Lower lobe of right lung (tissue), 2 donors: ENCODE measurements around the gene ACO2. TPM values are rescaled to one million over a fixed set of nuclear protein-coding genes. Genes with fewer than 3 reads are reported as not detected.

Experiments used
- ATAC-seq, 2 donors: fragments of 200-7000 bp; cut with Tn5 transposase; one replicate each; pipeline ENCODE4 v1.9.1; 2020 to 2022; ENCODE audit warnings: mild to moderate bottlenecking in 2 of 2, moderate library complexity in 2 of 2
- DNase-seq: peaks from one replicate; pipeline ENCODE4 v3.0.0-alpha.2; 2020
- H3K27ac ChIP-seq: fragments of 200-600 bp; one replicate; pipeline ENCODE4 v1.8.0; 2022
- H3K27me3 ChIP-seq: fragments of 200-600 bp; one replicate; pipeline ENCODE4 v1.8.0; 2022; ENCODE audit warnings: low read depth
- H3K36me3 ChIP-seq: fragments of 200-600 bp; one replicate; pipeline ENCODE4 v1.8.0; 2022; ENCODE audit warnings: mild to moderate bottlenecking
- H3K4me1 ChIP-seq: fragments of 200-600 bp; one replicate; pipeline ENCODE4 v1.8.0; 2022
- H3K4me3 ChIP-seq: fragments of 200-600 bp; one replicate; pipeline ENCODE4 v1.8.0; 2022; ENCODE audit warnings: mild to moderate bottlenecking
- H3K9me3 ChIP-seq: fragments of 200-600 bp; one replicate; pipeline ENCODE4 v1.8.0; 2022
- CTCF ChIP-seq: fragments of 200-600 bp; IDR thresholded peaks from one replicate; pipeline ENCODE4 v1.8.0; 2022; ENCODE audit warnings: antibody characterized with exemption, mild to moderate bottlenecking
- intact Hi-C: fragments of 100-400 bp; cut with DNase I; formaldehyde crosslinking; loops from one replicate; pipeline ENCODE4 v1.11.0; 2022
- total RNA-seq: library from RNA; stranded (reverse); fragmentation: NEBNext Ultra II Directional; extraction: Animal tissue kit (Norgen Biotek cat#: 25700); gene quantifications from one replicate; pipeline ENCODE4 v1.2.1, GENCODE V29; 2021
- donor health status: DM: no; HTN: yes; CAD: no; lungs with severe emphysema.

ACO2 gene
- total RNA-seq, 1 donor from 2014 or later: 77.7 TPM

GRCh38 chr22:41524809-41525449 lies 56.0 kb downstream of the ACO2 start:
- no peak for DNase-seq
- ATAC-seq: peak in 1 of 2 donors; percentile 0
- Histone ChIP-seq H3K36me3 (peaks cover 80% of the 10 kb centered on the region), H3K27ac (peak overlapping the region; percentile 86), H3K27me3 (no peaks in the 10 kb centered on the region), H3K9me3 (no peaks in the 10 kb centered on the region), H3K4me1 (peaks cover 37% of the 10 kb centered on the region), H3K4me3 (no peak overlapping the region)
- no peak for TF ChIP-seq CTCF
- intact Hi-C loops: no loop called here

- no peak for TF ChIP-seq CTCF
- DNase-seq (no peak), ATAC-seq (no peak)
- Histone ChIP-seq H3K9me3 (no peaks in the 10 kb centered on the region), H3K4me1 (peaks cover 37% of the 10 kb centered on the region), H3K4me3 (no peak overlapping the region), H3K27ac (peak overlapping the region; percentile 86), H3K27me3 (no peaks in the 10 kb centered on the region), H3K36me3 (peaks cover 82% of the 10 kb centered on the region)
- intact Hi-C loops: no loop called here
Observed at GRCh38 chr22:41525450-41526225, 56.7 kb downstream of the ACO2 start.

GRCh38 chr22:41526226-41526829 lies 57.4 kb downstream of the ACO2 start:
- Histone ChIP-seq H3K4me3 (no peak overlapping the region), H3K4me1 (peaks cover 37% of the 10 kb centered on the region), H3K9me3 (no peaks in the 10 kb centered on the region), H3K36me3 (peaks cover 89% of the 10 kb centered on the region), H3K27ac (peak overlapping the region; percentile 86), H3K27me3 (no peaks in the 10 kb centered on the region)
- ATAC-seq (no peak), DNase-seq (no peak)
- TF ChIP-seq CTCF: no peak
- intact Hi-C loops: no loop called here

- intact Hi-C loops: no loop called here
- Histone ChIP-seq H3K4me3 (no peak overlapping the region), H3K4me1 (peaks cover 37% of the 10 kb centered on the region), H3K27me3 (no peaks in the 10 kb centered on the region), H3K9me3 (no peaks in the 10 kb centered on the region), H3K27ac (peak overlapping the region; percentile 28), H3K36me3 (peaks cover 96% of the 10 kb centered on the region)
- peak; percentile 81 for TF ChIP-seq CTCF
- DNase-seq (peak; percentile 67), ATAC-seq (peak; percentile 31 to 40)
Observed at GRCh38 chr22:41526830-41527799, 58.2 kb downstream of the ACO2 start.
